CD14-positive monocyte (primary cell): ENCODE data around the gene GDF11. TPM values are rescaled to one million over a fixed set of nuclear protein-coding genes. Genes with fewer than 3 reads are reported as not detected.

Source experiments
- DNase-seq, 3 donors: peaks; one replicate each; pipeline ENCODE4 v3.0.0-alpha.2; 2011 to 2022
- H2AFZ ChIP-seq: 2 replicates; pipeline ENCODE4 v1.6.0; 2012; ENCODE audit warnings: mild to moderate bottlenecking, low read depth, low read length, inconsistent platforms; ENCODE audit not compliant: insufficient read depth, poor library complexity, severe bottlenecking
- H3K27ac ChIP-seq, 2 donors: 1 replicate in 1 of 2; 2 replicates in 1 of 2; pipeline ENCODE4 v1.5.1; 2012 to 2013; ENCODE audit warnings: low read length in 2 of 2, control low read depth in 1 of 2, inconsistent platforms in 1 of 2, low read depth in 1 of 2, mild to moderate bottlenecking in 1 of 2
- H3K27me3 ChIP-seq, 2 donors: one replicate each; pipeline versions ENCODE4 v1.6.0 to v1.6.1; 2011 to 2013; ENCODE audit warnings: low read length in 2 of 2; ENCODE audit not compliant: control insufficient read depth in 2 of 2, insufficient read depth in 2 of 2
- H3K36me3 ChIP-seq, 2 donors: replicated peaks in 1 of 2; 1 replicate in 1 of 2; 2 replicates in 1 of 2; pipeline versions ENCODE4 v1.5.1 to v1.6.1; 2012 to 2013; ENCODE audit warnings: low read length in 2 of 2, control low read depth in 1 of 2, inconsistent platforms in 1 of 2, mild to moderate bottlenecking in 1 of 2; ENCODE audit not compliant: insufficient read depth in 2 of 2, control insufficient read depth in 1 of 2
- H3K4me1 ChIP-seq, 2 donors: 1 replicate in 1 of 2; 2 replicates in 1 of 2; pipeline versions ENCODE4 v1.5.1 to v1.6.1; 2012 to 2013; ENCODE audit warnings: low read length in 2 of 2, control low read depth in 1 of 2, inconsistent platforms in 1 of 2, mild to moderate bottlenecking in 1 of 2, moderate library complexity in 1 of 2; ENCODE audit not compliant: insufficient read depth in 2 of 2, control insufficient read depth in 1 of 2
- H3K4me2 ChIP-seq: replicated peaks from 2 replicates; pipeline ENCODE3; 2012; ENCODE audit warnings: low read length, moderate library complexity, mild to moderate bottlenecking; ENCODE audit not compliant: poor library complexity, severe bottlenecking; ENCODE audit errors: extremely low read depth
- H3K4me3 ChIP-seq, 3 experiments: fragments of 200-600 bp in 1 of 3; sonication (generic) in 1 of 3; replicated peaks in 1 of 3; 1 replicate in 2 of 3; 2 replicates in 1 of 3; pipeline ENCODE4 v1.5.1; 2011 to 2013; ENCODE audit warnings: low read length in 3 of 3, mild to moderate bottlenecking in 3 of 3, control low read depth in 2 of 3, low read depth in 2 of 3, inconsistent platforms in 1 of 3, moderate library complexity in 1 of 3
- H3K79me2 ChIP-seq: 2 replicates; pipeline ENCODE4 v1.6.0; 2012; ENCODE audit warnings: mild to moderate bottlenecking, control low read depth, inconsistent platforms, low read length, moderate library complexity; ENCODE audit not compliant: insufficient read depth
- H3K9ac ChIP-seq: 2 replicates; pipeline ENCODE4 v1.6.0; 2017; ENCODE audit warnings: low read length, mild to moderate bottlenecking; ENCODE audit not compliant: insufficient read depth, poor library complexity, severe bottlenecking
- H3K9me3 ChIP-seq, 2 donors: replicated peaks in 1 of 2; 1 replicate in 1 of 2; 2 replicates in 1 of 2; pipeline versions ENCODE4 v1.5.1 to v1.6.1; 2012 to 2013; ENCODE audit warnings: low read length in 2 of 2, control low read depth in 1 of 2; ENCODE audit not compliant: control insufficient read depth in 1 of 2, insufficient read depth in 1 of 2
- H4K20me1 ChIP-seq: 2 replicates; pipeline ENCODE4 v1.6.0; 2012; ENCODE audit warnings: mild to moderate bottlenecking, low read length, control low read depth, moderate library complexity; ENCODE audit not compliant: insufficient read depth
- H3K27ac Mint-ChIP-seq, 7 donors: one replicate each; pipeline ENCODE4 v1.8.0; 2020; ENCODE audit warnings: mild to moderate bottlenecking in 7 of 7, mixed read lengths in 7 of 7, moderate library complexity in 6 of 7, inconsistent platforms in 2 of 7
- H3K27me3 Mint-ChIP-seq, 3 donors: one replicate each; pipeline ENCODE4 v1.8.0; 2021 to 2022; ENCODE audit warnings: low read depth in 3 of 3, mild to moderate bottlenecking in 3 of 3, mixed read lengths in 3 of 3, moderate library complexity in 3 of 3, inconsistent platforms in 1 of 3
- H3K36me3 Mint-ChIP-seq, 2 donors: one replicate each; pipeline ENCODE4 v1.8.0; 2020; ENCODE audit warnings: mixed read lengths in 2 of 2, inconsistent platforms in 1 of 2, mild to moderate bottlenecking in 1 of 2
- H3K4me1 Mint-ChIP-seq: one replicate; pipeline ENCODE4 v1.8.0; 2020; ENCODE audit warnings: mild to moderate bottlenecking, mixed read lengths
- H3K4me3 Mint-ChIP-seq, 2 donors: one replicate each; pipeline ENCODE4 v1.8.0; 2020; ENCODE audit warnings: mild to moderate bottlenecking in 2 of 2, mixed read lengths in 2 of 2, moderate library complexity in 1 of 2
- H3K9me3 Mint-ChIP-seq, 7 donors: one replicate each; pipeline ENCODE4 v1.8.0; 2020 to 2022; ENCODE audit warnings: mixed read lengths in 7 of 7, mild to moderate bottlenecking in 6 of 7, moderate library complexity in 6 of 7, inconsistent platforms in 2 of 7
- CTCF ChIP-seq: fragments of 200-600 bp; IDR thresholded peaks from one replicate; pipeline ENCODE4 v1.8.0; 2022; ENCODE audit warnings: antibody characterized with exemption, mild to moderate bottlenecking
- WGBS: methylation state at CpG from one replicate; pipeline ENCODE4 v1.1.5; 2013; ENCODE audit warnings: missing lambda C conversion rate; ENCODE audit not compliant: insufficient coverage; 5-methylcytosine and 5-hydroxymethylcytosine counted together
- intact Hi-C, 2 donors: fragments of 100-400 bp; cut with micrococcal nuclease; formaldehyde crosslinking; loops; one replicate each; pipeline versions ENCODE4 v1.15.0 to v1.15.1; 2023
- polyA plus RNA-seq, 3 donors: library from polyadenylated mRNA; depleted of rRNA in 1 of 3; unstranded in 2 of 3; stranded (reverse) in 1 of 3; fragments of 300-500 nt in 2 of 3; fragments of >200 nt in 1 of 3; fragmentation: Illumina TruSeq in 2 of 3; gene quantifications; 1 replicate in 2 of 3; 2 replicates in 1 of 3; pipeline ENCODE4 v1.2.3, GENCODE V29; 2012 to 2021

GDF11 gene
- polyA plus RNA-seq, 3 donors, result 0.08 to 0.09 (median 0.09) TPM

- Histone ChIP-seq H3K9ac (no peak overlapping the region), H3K27ac (no peak overlapping the region), H3K9me3 (no peaks in the 10 kb centered on the region), H3K4me3 (no peak overlapping the region), H4K20me1 (no peaks in the 10 kb centered on the region), H3K36me3 (no peaks in the 10 kb centered on the region), H3K4me1 (no peaks in the 10 kb centered on the region), H3K79me2 (no peaks in the 10 kb centered on the region), H3K27me3 (no peaks in the 10 kb centered on the region), H3K4me2 (no peak overlapping the region), H2AFZ (no peak overlapping the region)
- Mint-ChIP-seq H3K9me3 (peaks cover 0 to 2% (median 0%) of the 10 kb centered on the region in 7 donors), H3K36me3 (peaks cover 2 to 8% of the 10 kb centered on the region in 2 donors), H3K27ac (no peak overlapping the region), H3K4me3 (peak overlapping the region in 1 of 2 donors; percentile 26), H3K27me3 (peaks cover 4 to 5% (median 5%) of the 10 kb centered on the region in 3 donors), H3K4me1 (no peaks in the 10 kb centered on the region)
- no peak for TF ChIP-seq CTCF
- WGBS, result no CpG with 5 or more reads among the region's 7 CpGs
- DNase-seq, result no peak
- intact Hi-C loops, result no loop called here
Observed at GRCh38 chr12:55694188-55694515, 48.8 kb upstream of the GDF11 start.

GRCh38 chr12:55694651-55695050, 48.3 kb upstream of the GDF11 start:
- no peak overlapping the region for H3K9ac ChIP-seq
- TF ChIP-seq CTCF, result no peak

More at GRCh38 chr12:55694651-55695050, 48.3 kb upstream of the GDF11 start:
- H3K27me3 Mint-ChIP-seq, result peaks cover 4 to 5% (median 5%) of the 10 kb centered on the region in 3 donors
- H2AFZ ChIP-seq, result no peak overlapping the region
- H3K9me3 Mint-ChIP-seq, result peaks cover 0 to 2% (median 0%) of the 10 kb centered on the region in 7 donors
- WGBS, result 100% methylated on average over 3 of the region's 4 CpGs
- no peaks in the 10 kb centered on the region for H4K20me1 ChIP-seq
- no peak for DNase-seq
- no peaks in the 10 kb centered on the region for H3K27me3 ChIP-seq
- no peak overlapping the region for H3K27ac ChIP-seq
- H3K27ac Mint-ChIP-seq, result no peak overlapping the region
- no peak overlapping the region for H3K4me3 ChIP-seq
- H3K36me3 Mint-ChIP-seq, result peaks cover 2 to 8% of the 10 kb centered on the region in 2 donors
- H3K9me3 ChIP-seq, result no peaks in the 10 kb centered on the region
- intact Hi-C loops, result no loop called here
- no peaks in the 10 kb centered on the region for H3K79me2 ChIP-seq
- H3K36me3 ChIP-seq, result no peaks in the 10 kb centered on the region
- no peaks in the 10 kb centered on the region for H3K4me1 ChIP-seq
- H3K4me1 Mint-ChIP-seq, result no peaks in the 10 kb centered on the region
- no peak overlapping the region for H3K4me2 ChIP-seq
- H3K4me3 Mint-ChIP-seq, result no peak overlapping the region
